Erythroblast (primary cell): ENCODE data around the gene PTPN1.

Experiments used
- GATA1 ChIP-seq: IDR thresholded peaks from 2 replicates; pipeline ENCODE4 v1.6.1; 2011; ENCODE audit warnings: low read depth, mild to moderate bottlenecking, control low read depth, low read length, moderate library complexity
- POLR2A ChIP-seq: IDR thresholded peaks from 2 replicates; pipeline ENCODE4 v1.6.1; 2011; ENCODE audit warnings: mild to moderate bottlenecking, low read length

DNA sequence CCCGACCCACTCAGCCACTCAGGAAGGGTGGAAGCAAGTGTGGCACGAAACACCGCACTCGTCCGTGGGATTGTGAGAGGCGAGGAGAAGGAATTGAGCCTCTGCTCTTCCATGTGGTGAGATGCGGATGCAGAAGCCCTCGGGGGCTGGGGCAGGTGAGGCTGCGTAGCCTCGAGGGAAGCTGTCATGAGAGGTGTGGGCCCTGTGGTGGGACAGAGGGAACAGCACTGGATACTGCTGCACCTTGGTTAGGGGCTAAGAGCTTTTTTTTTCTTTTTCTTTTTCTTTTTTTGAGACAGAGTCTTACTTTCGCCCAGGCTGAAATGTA lies 86.5 kb downstream of the PTPN1 start:
- no peak for TF ChIP-seq POLR2A
- TF ChIP-seq GATA1 = no peak
